ENCODE measurements around the gene SLC1A2. TPM values are rescaled to one million over a fixed set of nuclear protein-coding genes. Genes with fewer than 3 reads are reported as not detected.

SLC1A2 gene
- total RNA-seq, 3 donors from 2014 or later, result 0.32 to 23.7 (median 10.5) TPM

DNA sequence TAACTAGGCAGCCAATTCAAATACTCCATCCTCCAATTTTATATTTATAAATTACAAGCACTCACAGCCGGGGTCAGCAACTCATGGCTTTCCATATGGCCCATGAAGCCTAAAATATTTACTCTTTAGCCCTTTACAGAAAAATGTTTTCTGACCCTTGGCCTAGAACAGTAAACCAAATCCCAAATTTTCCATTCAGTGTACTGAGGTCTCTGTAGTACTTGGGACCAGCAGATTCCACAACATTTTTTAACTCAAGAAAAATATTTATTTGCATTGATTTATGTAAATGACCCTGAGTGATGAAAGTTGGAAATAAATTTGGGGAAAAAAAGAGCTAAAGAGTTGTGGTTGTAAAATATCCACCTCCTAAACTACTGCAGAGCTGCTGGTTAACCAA is 82.6 kb downstream of the SLC1A2 start:
- Histone ChIP-seq H3K36me3 (no peaks in the 10 kb centered on the region), H3K27me3 (no peaks in the 10 kb centered on the region), H3K4me3 (no peak overlapping the region), H3K4me1 (no peaks in the 10 kb centered on the region), H3K27ac (no peak overlapping the region), H3K9me3 (no peaks in the 10 kb centered on the region)
- TF ChIP-seq, protein P1, sequence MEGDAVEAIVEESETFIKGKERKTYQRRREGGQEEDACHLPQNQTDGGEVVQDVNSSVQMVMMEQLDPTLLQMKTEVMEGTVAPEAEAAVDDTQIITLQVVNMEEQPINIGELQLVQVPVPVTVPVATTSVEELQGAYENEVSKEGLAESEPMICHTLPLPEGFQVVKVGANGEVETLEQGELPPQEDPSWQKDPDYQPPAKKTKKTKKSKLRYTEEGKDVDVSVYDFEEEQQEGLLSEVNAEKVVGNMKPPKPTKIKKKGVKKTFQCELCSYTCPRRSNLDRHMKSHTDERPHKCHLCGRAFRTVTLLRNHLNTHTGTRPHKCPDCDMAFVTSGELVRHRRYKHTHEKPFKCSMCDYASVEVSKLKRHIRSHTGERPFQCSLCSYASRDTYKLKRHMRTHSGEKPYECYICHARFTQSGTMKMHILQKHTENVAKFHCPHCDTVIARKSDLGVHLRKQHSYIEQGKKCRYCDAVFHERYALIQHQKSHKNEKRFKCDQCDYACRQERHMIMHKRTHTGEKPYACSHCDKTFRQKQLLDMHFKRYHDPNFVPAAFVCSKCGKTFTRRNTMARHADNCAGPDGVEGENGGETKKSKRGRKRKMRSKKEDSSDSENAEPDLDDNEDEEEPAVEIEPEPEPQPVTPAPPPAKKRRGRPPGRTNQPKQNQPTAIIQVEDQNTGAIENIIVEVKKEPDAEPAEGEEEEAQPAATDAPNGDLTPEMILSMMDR (IDR thresholded peaks at IDR 0.05), result no peak
- TF ChIP-seq POLR2AphosphoS5 (IDR thresholded peaks at IDR 0.05) (no peak), POLR2A (IDR thresholded peaks at IDR 0.05) (no peak)
- DNase-seq (ENCODE audit: low spot score in 2 of 2), result no peak
- intact Hi-C loops (cut with DNase I; ENCODE audit: low total_unique reads), result no loop called here

DNA sequence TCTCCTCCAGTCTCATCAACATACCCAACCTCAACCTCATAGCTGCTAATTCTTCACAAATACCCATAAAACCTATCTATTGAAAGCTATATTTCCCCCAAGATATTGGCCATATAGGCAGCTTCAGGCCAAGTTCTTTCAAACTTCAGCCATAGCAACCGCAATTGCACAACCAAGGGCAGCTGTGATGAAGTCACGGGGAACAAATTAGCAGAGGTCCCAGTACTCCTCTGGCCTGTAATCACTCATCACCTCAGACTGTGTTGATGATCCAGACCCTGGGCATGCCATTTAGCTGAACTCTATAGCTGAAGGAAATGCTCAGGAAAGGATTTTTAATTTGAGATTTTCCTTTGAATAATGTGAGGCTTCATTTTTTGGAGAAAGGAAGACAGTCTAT is 84.1 kb downstream of the SLC1A2 start:
- Histone ChIP-seq H3K4me3 (no peak overlapping the region), H3K27ac (no peak overlapping the region), H3K4me1 (no peaks in the 10 kb centered on the region), H3K36me3 (no peaks in the 10 kb centered on the region), H3K27me3 (no peaks in the 10 kb centered on the region), H3K9me3 (no peaks in the 10 kb centered on the region)
- TF ChIP-seq POLR2A (IDR thresholded peaks at IDR 0.05) (no peak), POLR2AphosphoS5 (IDR thresholded peaks at IDR 0.05) (no peak)
- TF ChIP-seq, protein P1 (IDR thresholded peaks at IDR 0.05), result no peak
- intact Hi-C loops (cut with DNase I; ENCODE audit: low total_unique reads), result no loop called here
- DNase-seq (ENCODE audit: low spot score in 2 of 2), result no peak

DNA sequence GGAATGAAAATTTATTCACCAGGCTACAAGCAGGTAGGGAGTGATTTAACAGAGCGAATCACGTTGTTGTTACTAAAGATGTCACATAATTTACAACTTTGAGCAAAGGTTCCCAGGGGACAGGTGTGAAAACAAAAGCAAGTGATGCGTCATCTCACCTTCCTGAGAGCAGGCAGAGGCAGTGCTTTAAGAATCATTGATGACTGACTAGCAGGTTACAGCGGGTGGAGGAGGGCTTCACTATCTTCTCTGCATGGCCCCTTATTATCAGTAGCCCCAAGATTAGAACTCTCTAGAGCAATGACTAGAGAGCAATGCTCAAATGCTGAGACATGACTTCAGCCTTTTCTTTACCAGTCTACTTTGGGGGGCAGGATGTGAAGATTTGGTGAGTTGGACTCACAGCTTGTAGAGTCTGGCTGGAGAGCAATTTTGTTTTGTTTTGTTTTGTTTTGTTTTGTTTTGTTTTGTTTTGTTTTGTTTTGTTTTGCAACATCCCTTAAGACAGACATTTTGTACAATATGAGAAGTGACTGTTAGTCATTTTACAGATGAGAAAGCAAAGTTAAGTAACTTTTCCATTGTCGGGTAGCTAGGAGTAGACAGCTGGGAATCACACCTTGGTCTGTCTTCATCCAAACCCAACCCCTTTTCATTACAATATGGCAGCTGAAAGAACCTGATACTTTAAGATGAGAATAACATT is 84.8 kb downstream of the SLC1A2 start:
- H3K36me3 ChIP-seq, result no peaks in the 10 kb centered on the region
- TF ChIP-seq, protein P1 (IDR thresholded peaks at IDR 0.05), result no peak
- no peak for DNase-seq (ENCODE audit: low spot score in 2 of 2)

DNA sequence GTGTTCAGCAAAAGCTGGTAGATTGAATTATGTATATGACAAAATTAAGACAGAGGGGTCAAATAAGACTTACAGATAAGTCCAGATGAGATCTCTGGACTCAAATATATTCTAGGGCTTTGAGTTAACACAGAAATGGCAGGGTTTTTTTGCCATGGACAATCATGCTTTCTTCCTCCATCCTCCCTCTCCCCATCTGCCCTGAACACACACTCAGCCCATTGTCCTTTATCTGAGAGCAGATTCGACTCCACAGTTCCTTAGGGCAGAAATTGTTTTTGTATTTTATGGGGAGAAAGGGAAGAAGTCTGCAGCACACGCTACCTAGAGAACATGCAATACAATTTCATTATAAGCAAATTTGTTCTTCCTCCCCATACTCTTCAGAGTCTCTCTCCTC is 86.8 kb downstream of the SLC1A2 start:
- intact Hi-C loops (cut with DNase I; ENCODE audit: low total_unique reads), result no loop called here
- Histone ChIP-seq H3K4me3 (no peak overlapping the region), H3K36me3 (no peaks in the 10 kb centered on the region), H3K9me3 (no peaks in the 10 kb centered on the region), H3K4me1 (no peaks in the 10 kb centered on the region), H3K27ac (no peak overlapping the region), H3K27me3 (no peaks in the 10 kb centered on the region)
- no peak for DNase-seq (ENCODE audit: low spot score in 2 of 2)
- TF ChIP-seq, protein P1 (IDR thresholded peaks at IDR 0.05), result no peak
- TF ChIP-seq POLR2A (IDR thresholded peaks at IDR 0.05), result no peak
- TF ChIP-seq POLR2AphosphoS5 (IDR thresholded peaks at IDR 0.05), result no peak

More for the DNA sequence above, 84.8 kb downstream of the SLC1A2 start:
- no peaks in the 10 kb centered on the region for H3K9me3 ChIP-seq
- no peak overlapping the region for H3K27ac ChIP-seq
- H3K4me3 ChIP-seq, result no peak overlapping the region
- no peaks in the 10 kb centered on the region for H3K4me1 ChIP-seq
- H3K27me3 ChIP-seq, result no peaks in the 10 kb centered on the region
- intact Hi-C loops (cut with DNase I; ENCODE audit: low total_unique reads), result no loop called here

DNA sequence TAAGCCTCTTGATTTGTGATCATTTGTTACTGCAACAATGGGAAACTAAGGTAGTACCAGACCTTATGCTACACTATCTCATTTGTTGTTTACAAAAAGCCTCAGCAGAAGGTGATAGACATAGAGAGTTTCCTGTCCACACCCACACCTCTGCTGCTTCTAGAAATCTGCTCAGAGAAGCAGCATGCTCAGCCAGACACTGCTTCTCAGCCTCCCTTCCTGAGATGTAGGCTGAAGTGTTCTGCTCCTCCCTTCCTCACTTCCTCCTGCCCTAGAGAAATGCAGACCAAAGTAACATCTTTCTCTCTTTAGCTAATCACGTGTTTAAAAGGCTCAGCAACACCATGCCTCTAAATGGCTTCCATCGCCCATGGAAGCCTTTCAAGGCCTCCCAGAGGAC is 88.4 kb downstream of the SLC1A2 start:
- no peaks in the 10 kb centered on the region for H3K4me1 ChIP-seq
- H3K27me3 ChIP-seq, result no peaks in the 10 kb centered on the region
- no peak for DNase-seq (ENCODE audit: low spot score in 2 of 2)
- no peak overlapping the region for H3K4me3 ChIP-seq
- no peaks in the 10 kb centered on the region for H3K9me3 ChIP-seq
- TF ChIP-seq POLR2A (IDR thresholded peaks at IDR 0.05) (no peak), POLR2AphosphoS5 (IDR thresholded peaks at IDR 0.05) (no peak)
- TF ChIP-seq, protein P1 (IDR thresholded peaks at IDR 0.05), result no peak
- H3K27ac ChIP-seq, result no peak overlapping the region
- intact Hi-C loops (cut with DNase I; ENCODE audit: low total_unique reads), result no loop called here
- H3K36me3 ChIP-seq, result no peaks in the 10 kb centered on the region

Data from breast epithelium (tissue), 4 donors.